GM18511 (cell line): ENCODE measurements around the gene TPK1.

Experiments used
- ATAC-seq: cut with Tn5 transposase; IDR thresholded peaks from one replicate; pipeline ENCODE4 v1.9.1; 2021; ENCODE audit warnings: mild to moderate bottlenecking, moderate library complexity; ENCODE audit not compliant: unreplicated experiment

The TPK1 gene

GRCh38 chr7:144835652-144836544, at the start of gene TPK1:
Gene TPK1 (minus strand): TSS chr7:144836053. CDS start chr7:144835602, 451 bp downstream.
- peak; percentile 83 for ATAC-seq

- no peak for ATAC-seq
Observed at GRCh38 chr7:144885478-144885877, 49.6 kb upstream of the TPK1 start.

DNA sequence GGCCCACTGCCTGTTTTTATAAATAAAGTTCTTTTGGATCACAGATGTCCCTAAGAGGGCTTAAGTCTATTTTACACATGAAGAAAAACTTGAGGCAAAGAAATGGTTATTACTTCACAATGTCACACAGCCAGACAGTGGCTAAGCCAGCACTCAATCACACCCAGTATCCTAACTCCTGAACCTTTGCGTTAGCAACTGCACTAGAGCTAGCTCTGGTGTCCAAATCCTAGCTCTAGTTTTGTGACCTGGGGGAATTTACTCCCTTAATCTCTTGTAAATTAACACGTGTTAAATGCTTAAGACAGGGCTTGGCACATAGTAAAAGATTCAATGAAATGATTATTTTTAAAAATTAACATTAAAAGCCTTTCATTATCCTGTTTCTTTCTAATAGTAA, 49.0 kb upstream of the TPK1 start:
- ATAC-seq = no peak

DNA sequence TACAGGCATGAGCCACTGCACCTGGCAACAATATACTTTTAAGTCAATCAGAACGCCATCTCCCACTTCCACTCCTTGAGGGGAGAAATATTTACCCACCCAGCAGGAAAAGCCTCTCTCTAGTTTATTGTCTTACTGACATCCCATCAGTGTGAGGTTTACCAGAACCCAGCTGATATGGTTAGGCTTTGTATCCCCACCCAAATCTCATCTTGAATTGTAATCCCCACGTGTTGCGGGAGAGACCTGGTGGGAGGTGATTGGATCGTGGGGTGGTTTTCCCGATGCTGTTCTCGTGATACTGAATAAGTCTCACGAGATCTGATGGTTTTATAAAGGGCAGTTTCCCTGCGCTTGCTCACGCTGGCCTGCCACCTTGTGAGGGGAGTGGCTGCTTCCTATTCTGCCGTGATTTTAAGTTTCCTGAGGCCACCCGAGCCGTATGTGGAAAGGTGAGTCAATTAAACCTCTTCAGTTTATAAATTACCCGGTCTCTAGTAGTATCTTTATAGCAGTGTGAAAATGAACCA, 37.5 kb upstream of the TPK1 start:
- ATAC-seq = no peak

GRCh38 chr7:144869082-144869481, 33.2 kb upstream of the TPK1 start:
- no peak for ATAC-seq

GRCh38 chr7:144866189-144866588, 30.3 kb upstream of the TPK1 start:
- ATAC-seq = peak; percentile 73

- ATAC-seq = no peak
Observed at GRCh38 chr7:144863320-144863647, 27.4 kb upstream of the TPK1 start.

DNA sequence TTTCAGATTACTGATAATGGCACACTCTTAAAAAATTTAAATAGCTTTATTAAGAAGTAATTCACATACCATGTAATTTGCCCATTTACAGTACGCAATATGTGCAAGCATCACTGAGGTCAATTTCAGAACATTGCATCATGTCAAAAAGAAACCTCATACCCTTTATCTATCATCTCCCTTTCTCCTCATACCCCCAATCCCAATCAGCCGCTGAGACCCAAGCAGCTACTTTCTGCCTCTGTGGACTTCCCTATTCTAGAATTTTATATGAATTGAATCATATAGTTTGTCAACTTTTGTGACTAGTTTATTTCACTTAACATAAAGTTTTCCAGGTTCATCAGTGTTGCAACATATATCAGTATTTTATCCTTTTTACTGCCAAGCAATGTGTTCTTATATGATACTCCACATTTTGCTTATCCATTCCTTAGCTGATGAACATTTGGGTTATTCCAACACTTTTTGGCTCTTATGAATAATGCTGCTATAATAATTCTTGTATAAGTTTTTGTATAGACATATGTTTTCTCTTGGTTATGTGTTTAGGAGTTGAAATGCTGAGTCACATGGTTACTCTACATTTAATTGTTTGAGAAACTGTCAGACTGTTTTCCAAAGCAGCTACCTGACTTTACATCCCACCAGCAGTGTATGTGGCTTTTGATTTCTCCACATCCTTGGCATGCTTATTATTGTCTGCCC, 26.9 kb upstream of the TPK1 start:
- ATAC-seq = no peak

- no peak for ATAC-seq
Observed at GRCh38 chr7:144859739-144860138, 23.9 kb upstream of the TPK1 start.

- ATAC-seq = no peak
Observed at GRCh38 chr7:144857463-144857862, 21.6 kb upstream of the TPK1 start.

DNA sequence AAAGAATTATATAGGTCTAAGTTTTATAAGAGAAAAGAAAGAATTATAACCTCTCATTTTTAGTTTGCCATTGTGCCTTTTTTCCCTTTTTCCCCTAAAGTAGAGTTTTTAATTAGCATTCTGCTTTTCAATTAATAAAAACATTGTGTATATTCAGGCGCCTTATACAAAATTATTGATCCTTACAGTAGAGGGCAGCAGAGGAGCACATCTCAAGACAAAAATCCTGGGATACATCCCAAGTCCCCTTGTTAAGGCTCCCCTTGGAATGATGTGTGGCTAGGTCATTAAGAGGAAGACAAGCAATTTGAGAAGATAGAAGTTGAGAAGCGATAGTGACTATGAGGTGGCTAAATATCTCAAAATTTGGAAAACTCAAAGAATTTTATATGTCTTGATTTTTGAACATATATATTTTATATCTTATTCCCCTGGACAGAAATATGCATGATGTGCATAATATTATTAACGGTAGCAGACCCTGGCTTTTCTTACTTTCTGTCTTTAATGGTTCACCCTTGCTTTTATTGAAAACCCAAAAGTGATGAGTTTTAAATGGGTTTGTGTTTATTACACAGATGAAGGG, 19.1 kb upstream of the TPK1 start:
- no peak for ATAC-seq

- ATAC-seq = no peak
Observed at GRCh38 chr7:144853542-144853941, 17.7 kb upstream of the TPK1 start.

DNA sequence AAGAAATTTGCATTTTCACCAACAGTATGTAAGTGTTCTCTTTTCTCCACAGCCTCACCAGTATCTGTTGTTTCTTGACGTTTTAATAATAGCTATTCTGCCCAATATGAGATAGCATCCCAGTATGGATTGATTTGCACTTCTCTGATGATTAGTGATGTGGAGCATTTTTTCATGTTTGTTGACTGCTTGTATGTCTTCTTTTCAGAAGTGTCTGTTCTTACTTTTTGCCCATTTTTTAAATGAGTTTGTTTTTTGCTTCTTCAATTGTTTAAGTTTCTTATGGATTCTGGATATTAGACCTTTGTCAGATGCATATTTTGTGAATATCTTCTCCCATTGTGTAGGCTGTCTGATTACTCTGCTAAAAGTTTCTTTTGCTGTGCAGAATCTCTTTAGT, 12.2 kb upstream of the TPK1 start:
- ATAC-seq = no peak

DNA sequence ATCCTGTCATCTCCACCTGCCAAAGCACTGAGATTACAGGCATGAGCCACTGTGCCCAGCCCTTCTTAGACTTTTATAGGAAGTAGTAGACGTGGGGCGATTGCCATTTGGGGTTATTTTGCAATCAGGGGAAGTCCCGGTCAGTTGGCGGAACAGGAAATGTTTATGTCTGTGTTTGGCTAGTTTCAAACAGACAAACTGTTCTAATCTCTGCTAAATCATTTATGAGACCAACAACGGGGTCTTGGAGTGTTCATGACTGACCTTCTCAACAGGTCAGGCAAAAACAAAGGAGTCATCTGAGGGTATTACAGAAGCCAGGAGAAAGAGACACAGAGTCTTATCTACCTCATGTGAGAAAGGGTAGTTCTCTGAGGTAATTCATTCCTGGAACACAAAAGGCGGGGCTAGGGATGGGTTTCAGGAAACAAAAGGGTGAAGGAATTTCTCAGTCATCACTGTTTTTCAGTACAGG, 6.6 kb upstream of the TPK1 start:
- peak; percentile 93 for ATAC-seq

GRCh38 chr7:144836545-144836842, 641 bp upstream of the TPK1 start:
- no peak for ATAC-seq

DNA sequence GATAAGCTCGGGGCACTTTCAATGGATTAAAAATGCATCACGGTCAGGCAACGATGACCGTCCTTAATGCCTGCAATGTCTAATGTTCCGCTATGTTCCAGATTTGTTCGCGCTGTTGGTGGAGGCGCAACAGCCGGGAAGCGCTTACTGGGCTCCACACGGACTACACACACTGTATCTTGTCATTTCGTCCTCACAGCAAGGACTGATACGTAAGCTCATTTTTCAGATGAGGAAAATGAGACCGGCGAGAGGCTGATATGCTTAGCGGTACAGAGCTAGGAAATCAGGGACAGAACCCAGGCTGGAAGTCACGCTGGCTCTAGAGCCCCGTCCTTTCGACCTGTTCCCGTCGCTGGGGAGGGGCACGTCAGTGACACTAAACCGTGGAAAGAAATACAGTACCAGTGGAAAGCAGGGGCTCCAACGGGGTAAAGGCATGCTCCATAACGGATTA, 670 bp downstream of the TPK1 start:
- peak; percentile 46 for ATAC-seq

- peak; percentile 43 for ATAC-seq
Observed at GRCh38 chr7:144834641-144835144, 1.2 kb downstream of the TPK1 start.

DNA sequence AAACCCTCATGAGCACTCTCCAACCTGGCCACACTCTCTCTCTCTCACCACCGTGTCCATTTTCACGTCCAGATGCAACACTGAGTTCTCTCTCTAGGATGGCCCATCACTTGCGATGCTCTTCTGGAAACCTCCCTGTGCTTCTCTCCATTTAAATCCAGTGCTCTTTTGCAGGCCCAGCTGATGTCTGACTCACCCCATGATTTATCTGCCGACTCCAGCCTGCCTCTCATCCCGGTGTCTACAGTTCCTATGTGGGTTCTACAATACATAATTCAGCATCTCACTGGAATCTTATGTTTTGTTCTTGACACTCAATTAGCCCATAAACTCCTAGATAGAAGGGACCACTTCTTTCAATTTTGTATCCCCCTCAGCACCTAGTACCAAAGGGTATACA, 5.0 kb downstream of the TPK1 start:
- ATAC-seq = no peak

DNA sequence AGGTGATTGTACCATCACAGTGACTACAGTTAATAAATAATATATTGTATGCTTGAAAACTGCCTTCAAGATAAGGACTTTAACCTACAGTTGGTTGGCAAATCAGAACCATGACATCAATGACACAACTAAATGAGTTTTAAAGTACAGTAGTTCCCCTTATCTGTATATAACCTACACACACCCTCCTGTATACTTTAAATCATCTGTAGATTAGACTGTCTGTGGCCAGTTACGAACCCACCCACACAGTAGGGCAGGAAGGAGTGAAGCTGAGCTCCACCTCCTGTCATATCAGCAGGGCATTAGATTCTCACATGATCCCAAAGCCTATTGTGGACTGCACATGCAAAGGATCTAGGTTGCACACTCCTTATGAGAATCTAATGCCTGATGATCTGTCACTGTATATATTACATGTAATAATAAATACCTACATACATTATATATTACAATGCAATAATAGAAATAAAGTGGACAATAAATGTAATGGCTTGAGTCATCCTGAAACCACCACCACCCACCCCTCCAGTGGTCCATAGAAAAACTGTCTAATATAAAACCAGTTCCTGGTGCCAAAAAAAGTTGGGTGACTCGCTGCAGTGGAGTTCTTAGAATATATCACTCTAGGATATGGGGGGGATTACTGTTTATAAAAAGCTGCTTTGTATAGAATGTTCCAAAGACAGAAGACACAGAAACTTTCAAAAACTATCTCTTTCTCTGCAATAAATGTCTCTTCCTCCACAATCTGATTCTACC, 5.6 kb downstream of the TPK1 start:
- no peak for ATAC-seq

- no peak for ATAC-seq
Observed at GRCh38 chr7:144827621-144828020, 8.2 kb downstream of the TPK1 start.

GRCh38 chr7:144826208-144826607, 9.6 kb downstream of the TPK1 start:
- ATAC-seq = no peak
